ENCODE measurements around the gene DLX2.

The DLX2 gene

DNA sequence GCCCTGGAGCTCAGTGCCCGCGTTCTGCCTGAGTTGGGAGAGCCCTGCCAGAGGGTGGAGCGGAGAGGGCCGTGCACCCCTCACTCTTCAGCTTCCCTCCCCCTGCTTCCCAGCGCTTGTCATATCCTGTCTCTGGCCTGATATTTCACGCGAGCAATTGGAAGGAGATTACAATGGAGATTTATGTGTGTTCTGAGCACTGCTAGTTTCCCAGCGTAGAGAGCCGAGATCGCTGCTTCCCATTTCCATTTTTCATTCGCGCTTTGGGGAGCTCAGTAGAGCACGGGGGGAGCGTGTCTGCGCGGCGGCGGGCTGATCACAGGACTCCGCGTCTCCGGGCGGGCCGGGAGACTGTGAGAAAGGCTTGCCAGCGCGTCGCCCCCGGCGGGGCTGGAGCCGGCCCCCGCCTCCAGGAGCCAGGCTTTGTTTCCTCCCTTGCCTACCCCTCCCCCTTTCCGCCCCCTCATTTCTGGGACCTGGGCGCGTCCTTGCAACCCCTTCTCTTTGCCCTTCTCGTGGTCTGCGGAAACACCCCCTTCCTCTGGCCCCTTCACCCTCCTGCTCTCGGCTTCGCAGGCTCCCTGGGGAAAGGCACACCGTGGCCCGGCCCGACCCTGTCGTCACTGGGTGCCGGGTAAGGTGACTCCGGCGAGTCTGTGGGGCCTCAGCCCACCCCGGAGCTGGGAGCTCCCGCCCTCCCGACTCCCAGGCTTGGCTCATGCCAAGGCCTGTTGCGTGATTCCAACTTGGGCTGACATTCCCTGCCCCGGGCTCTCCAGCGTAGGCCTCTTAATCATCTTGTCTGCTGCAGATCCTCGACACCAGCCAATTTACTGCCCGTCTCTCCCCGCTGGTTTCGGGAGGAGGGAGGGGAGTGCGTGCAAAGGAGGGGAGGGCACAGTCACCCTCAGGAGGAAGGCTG lies 5.8 kb downstream of the DLX2 start:
- TF ChIP-seq, protein P1, sequence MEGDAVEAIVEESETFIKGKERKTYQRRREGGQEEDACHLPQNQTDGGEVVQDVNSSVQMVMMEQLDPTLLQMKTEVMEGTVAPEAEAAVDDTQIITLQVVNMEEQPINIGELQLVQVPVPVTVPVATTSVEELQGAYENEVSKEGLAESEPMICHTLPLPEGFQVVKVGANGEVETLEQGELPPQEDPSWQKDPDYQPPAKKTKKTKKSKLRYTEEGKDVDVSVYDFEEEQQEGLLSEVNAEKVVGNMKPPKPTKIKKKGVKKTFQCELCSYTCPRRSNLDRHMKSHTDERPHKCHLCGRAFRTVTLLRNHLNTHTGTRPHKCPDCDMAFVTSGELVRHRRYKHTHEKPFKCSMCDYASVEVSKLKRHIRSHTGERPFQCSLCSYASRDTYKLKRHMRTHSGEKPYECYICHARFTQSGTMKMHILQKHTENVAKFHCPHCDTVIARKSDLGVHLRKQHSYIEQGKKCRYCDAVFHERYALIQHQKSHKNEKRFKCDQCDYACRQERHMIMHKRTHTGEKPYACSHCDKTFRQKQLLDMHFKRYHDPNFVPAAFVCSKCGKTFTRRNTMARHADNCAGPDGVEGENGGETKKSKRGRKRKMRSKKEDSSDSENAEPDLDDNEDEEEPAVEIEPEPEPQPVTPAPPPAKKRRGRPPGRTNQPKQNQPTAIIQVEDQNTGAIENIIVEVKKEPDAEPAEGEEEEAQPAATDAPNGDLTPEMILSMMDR (IDR thresholded peaks at IDR 0.05; ENCODE audit: low read depth, low read length) = no peak
- peak overlapping the region; percentile 24 to 35 for H3K4me3 ChIP-seq (replicated peaks in 1 of 2; ENCODE audit: low read depth in 2 of 2, low read length in 2 of 2)
- DNase-seq (ENCODE audit: low read depth in 2 of 2) = peak; percentile 67 to 70

GRCh38 chr2:172095905-172096625 lies 6.6 kb downstream of the DLX2 start:
- DNase-seq (ENCODE audit: low read depth in 2 of 2) = peak in 1 of 2 donors; percentile 36
- TF ChIP-seq, protein P1 (IDR thresholded peaks at IDR 0.05; ENCODE audit: low read depth, low read length) = no peak

DNA sequence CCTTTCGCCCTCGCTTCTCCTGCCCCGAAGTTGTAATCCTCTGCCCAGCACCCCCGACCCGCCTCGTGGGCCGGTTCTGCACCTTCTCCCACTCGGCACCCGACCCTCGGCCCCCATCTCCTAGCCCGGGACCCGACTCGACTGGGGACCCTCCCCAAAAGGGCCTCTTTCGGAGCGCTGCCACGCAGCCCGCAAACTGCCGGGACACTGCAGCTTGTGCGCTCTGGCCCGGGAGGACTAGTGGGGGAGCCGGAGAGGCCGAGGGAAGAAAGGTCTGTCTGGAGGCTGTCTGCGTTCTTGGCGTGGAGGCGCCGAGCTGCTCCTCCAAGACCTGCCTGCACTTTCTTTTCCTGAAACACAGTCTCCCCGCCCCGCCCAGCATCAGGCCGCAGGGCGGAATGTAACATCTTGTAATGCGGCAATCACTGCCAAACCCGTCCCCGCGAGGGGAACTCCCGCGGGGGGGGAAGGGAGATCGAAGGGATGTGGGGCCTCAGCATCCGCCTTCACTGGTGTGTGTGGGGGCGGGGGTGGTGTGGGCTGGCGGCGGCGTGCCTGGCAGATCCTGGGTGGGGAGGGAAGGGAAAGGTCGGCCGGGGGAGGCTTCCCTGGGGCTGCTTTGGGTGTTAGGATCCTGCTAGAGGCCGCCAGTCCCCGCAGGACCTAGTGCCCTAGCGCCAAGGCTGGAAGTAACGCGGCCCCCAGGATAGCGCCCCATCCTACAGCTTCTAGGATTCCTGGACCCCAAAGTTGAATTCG lies 7.4 kb downstream of the DLX2 start:
- TF ChIP-seq, protein P1 (IDR thresholded peaks at IDR 0.05; ENCODE audit: low read depth, low read length) = no peak
- H3K4me3 ChIP-seq (replicated peaks in 1 of 2; ENCODE audit: low read depth in 2 of 2, low read length in 2 of 2) = peak overlapping the region; percentile 52 to 62
- DNase-seq (ENCODE audit: low read depth in 2 of 2) = peak; percentile 80 to 86

More at GRCh38 chr2:172095905-172096625, 6.6 kb downstream of the DLX2 start:
- H3K4me3 ChIP-seq (replicated peaks in 1 of 2; ENCODE audit: low read depth in 2 of 2, low read length in 2 of 2) = peak overlapping the region in 1 of 2 donors; percentile 62

GRCh38 chr2:172094294-172095145 lies 8.2 kb downstream of the DLX2 start:
- H3K4me3 ChIP-seq (replicated peaks in 1 of 2; ENCODE audit: low read depth in 2 of 2, low read length in 2 of 2) = peak overlapping the region; percentile 52 to 62
- TF ChIP-seq, protein P1 (IDR thresholded peaks at IDR 0.05; ENCODE audit: low read depth, low read length) = no peak
- peak in 1 of 2 donors; percentile 37 for DNase-seq (ENCODE audit: low read depth in 2 of 2)

DNA sequence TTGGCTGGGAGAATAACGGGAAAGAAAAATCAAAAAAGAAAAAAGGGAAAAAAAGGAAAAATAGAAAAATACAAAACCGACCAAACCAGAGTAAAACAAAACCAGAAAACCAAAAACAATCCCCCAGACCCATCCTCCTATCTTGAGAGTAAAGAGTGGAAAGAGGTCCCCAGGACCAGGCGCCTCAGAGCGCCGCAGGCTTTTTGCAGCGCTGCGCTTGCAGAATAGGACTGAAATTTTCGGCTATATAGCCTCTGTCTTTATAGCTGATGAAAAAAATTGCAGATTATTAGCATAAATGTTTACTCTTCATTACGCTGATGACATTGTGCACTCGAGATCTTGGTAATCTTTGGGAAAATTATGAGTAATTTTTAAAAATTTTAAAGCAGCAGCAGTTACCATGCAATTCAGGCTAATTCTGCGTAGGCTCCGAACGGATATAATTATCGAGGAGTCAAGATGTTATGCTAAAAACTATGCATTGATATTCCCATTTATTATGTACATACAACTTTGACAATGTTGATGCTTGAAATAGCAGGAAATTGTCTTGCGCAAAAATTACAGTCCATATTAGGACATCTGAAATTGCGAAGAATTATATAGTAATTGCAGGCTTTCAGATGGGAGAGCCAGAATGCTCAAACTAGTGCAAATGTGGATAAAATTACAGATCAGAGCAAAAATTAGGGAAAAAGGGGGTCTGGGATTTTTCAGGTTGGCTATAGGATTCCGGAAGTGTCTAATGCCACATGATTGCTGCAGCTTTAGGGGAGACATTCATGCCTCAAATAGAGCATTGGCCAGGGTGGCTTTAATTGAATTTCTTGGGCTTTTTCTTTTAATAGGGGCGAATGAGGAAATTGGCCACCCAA lies 9.0 kb downstream of the DLX2 start:
- H3K4me3 ChIP-seq (replicated peaks in 1 of 2; ENCODE audit: low read depth in 2 of 2, low read length in 2 of 2) = no peak overlapping the region
- TF ChIP-seq, protein P1 (IDR thresholded peaks at IDR 0.05; ENCODE audit: low read depth, low read length) = no peak
- no peak for DNase-seq (ENCODE audit: low read depth in 2 of 2)
